ENCODE measurements around the gene ZRANB1. TPM values are rescaled to one million over a fixed set of nuclear protein-coding genes. Genes with fewer than 3 reads are reported as not detected.

The ZRANB1 gene
- total RNA-seq, 4 donors from 2014 or later = 51.2 to 91.1 (median 74.6) TPM

GRCh38 chr10:124959564-124959963 is 17.6 kb downstream of the ZRANB1 start:
- Histone ChIP-seq H3K36me3 (no peaks in the 10 kb centered on the region), H3K27ac (peak overlapping the region in 2 of 4 donors; percentile 2 to 37), H3K9me3 (no peaks in the 10 kb centered on the region), H3K4me1 (peaks cover 70 to 86% of the 10 kb centered on the region in 2 donors), H3K27me3 (no peaks in the 10 kb centered on the region), H3K4me3 (no peak overlapping the region)
- in situ Hi-C loops (cut with MboI; ENCODE audit: low sequenced_read_pairs in 4 of 4) (no loop called here), intact Hi-C loops (cut with DNase I; ENCODE audit: low total_unique reads) (no loop called here)
- DNase-seq (no peak), ATAC-seq (no peak)
- TF ChIP-seq POLR2A (IDR thresholded peaks at IDR 0.05) = no peak
- no peak for TF ChIP-seq CTCF (IDR thresholded peaks at IDR 0.05 in 4 of 5, conservative IDR thresholded peaks at IDR 0.05 in 1 of 5)

GRCh38 chr10:124961248-124961570 is 19.3 kb downstream of the ZRANB1 start:
- peaks cover 65 to 82% of the 10 kb centered on the region in 2 donors for H3K4me1 ChIP-seq
- in situ Hi-C loops (cut with MboI; ENCODE audit: low sequenced_read_pairs in 4 of 4) (no loop called here), intact Hi-C loops (cut with DNase I; ENCODE audit: low total_unique reads) (no loop called here)
- H3K27ac ChIP-seq = peak overlapping the region; percentile 25 to 47 (median 44)
- no peaks in the 10 kb centered on the region for H3K9me3 ChIP-seq
- H3K36me3 ChIP-seq = peaks cover 0 to 1% of the 10 kb centered on the region in 2 donors
- no peak overlapping the region for H3K4me3 ChIP-seq
- DNase-seq (no peak), ATAC-seq (no peak)
- no peaks in the 10 kb centered on the region for H3K27me3 ChIP-seq
- TF ChIP-seq POLR2A (IDR thresholded peaks at IDR 0.05) = no peak
- TF ChIP-seq CTCF (IDR thresholded peaks at IDR 0.05 in 4 of 5, conservative IDR thresholded peaks at IDR 0.05 in 1 of 5) = no peak

GRCh38 chr10:124962421-124962820 is 20.5 kb downstream of the ZRANB1 start:
- H3K4me3 ChIP-seq = no peak overlapping the region
- H3K36me3 ChIP-seq = peaks cover 0 to 13% of the 10 kb centered on the region in 2 donors
- intact Hi-C loops (cut with DNase I; ENCODE audit: low total_unique reads) (no loop called here), in situ Hi-C loops (cut with MboI; ENCODE audit: low sequenced_read_pairs in 4 of 4) (no loop called here)
- H3K9me3 ChIP-seq = no peaks in the 10 kb centered on the region
- peaks cover 66 to 83% of the 10 kb centered on the region in 2 donors for H3K4me1 ChIP-seq
- TF ChIP-seq CTCF (IDR thresholded peaks at IDR 0.05 in 4 of 5, conservative IDR thresholded peaks at IDR 0.05 in 1 of 5) (no peak), POLR2A (IDR thresholded peaks at IDR 0.05) (no peak)
- DNase-seq (no peak), ATAC-seq (no peak)
- H3K27me3 ChIP-seq = no peaks in the 10 kb centered on the region
- peak overlapping the region in 3 of 4 donors; percentile 9 to 35 (median 10) for H3K27ac ChIP-seq

- TF ChIP-seq POLR2A (IDR thresholded peaks at IDR 0.05) (no peak), CTCF (IDR thresholded peaks at IDR 0.05 in 4 of 5, conservative IDR thresholded peaks at IDR 0.05 in 1 of 5) (no peak)
- DNase-seq (no peak), ATAC-seq (no peak)
- no peaks in the 10 kb centered on the region for H3K9me3 ChIP-seq
- no peak overlapping the region for H3K4me3 ChIP-seq
- intact Hi-C loops (cut with DNase I; ENCODE audit: low total_unique reads) = no loop called here
- peaks cover 0 to 20% of the 10 kb centered on the region in 2 donors for H3K36me3 ChIP-seq
- peaks cover 53 to 83% of the 10 kb centered on the region in 2 donors for H3K4me1 ChIP-seq
- H3K27me3 ChIP-seq = no peaks in the 10 kb centered on the region
- in situ Hi-C loops (cut with MboI; ENCODE audit: low sequenced_read_pairs in 4 of 4) = no loop called here
- H3K27ac ChIP-seq = no peak overlapping the region
Observed at GRCh38 chr10:124963866-124964720, 22.2 kb downstream of the ZRANB1 start.
